Ramos (cell line): ENCODE measurements around the gene TRAPPC14.

Source experiments
- in situ Hi-C: fragments of 300-500 bp; cut with MboI; formaldehyde crosslinking; loops from one replicate; pipeline ENCODE4 v1.14.3; 2022; ENCODE audit warnings: low sequenced_read_pairs; ENCODE audit not compliant: unreplicated experiment

The TRAPPC14 gene

DNA sequence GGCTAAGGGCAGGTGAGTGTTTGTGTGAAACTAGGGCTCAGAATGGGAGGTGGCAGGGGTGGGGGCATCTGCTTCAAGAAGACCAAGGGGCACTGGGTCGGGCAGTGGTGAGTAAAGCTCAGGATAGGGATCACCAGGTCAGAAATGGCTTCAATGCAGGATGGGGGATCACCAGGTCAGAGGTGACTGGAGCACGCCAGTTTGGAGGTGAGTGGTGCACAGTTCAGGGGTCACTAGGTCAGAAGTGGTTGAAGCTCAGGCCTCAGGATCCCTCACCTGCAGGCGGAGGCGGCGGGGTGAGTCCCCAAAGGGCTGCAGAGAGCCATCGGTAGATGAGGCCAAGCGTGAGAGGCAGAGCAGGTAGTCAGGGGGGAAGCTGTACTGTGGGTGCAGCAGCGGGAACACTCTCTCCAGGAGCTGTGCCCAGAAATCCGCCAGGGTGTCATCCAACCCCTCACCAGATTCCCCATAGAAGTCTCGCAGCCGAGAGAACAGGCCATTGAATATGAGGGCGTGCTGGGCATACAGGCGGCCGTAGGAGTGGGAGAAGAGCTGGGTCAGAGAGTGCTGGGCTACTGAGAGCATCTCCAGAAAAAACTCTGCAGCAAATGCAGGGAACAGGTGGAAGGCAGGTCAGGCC lies 16.9 kb upstream of the TRAPPC14 start:
- in situ Hi-C loops: loop anchor here (25.0 kb wide), 1 partner anchor 1687 kb away; no protein-coding TSS in a partner anchor

DNA sequence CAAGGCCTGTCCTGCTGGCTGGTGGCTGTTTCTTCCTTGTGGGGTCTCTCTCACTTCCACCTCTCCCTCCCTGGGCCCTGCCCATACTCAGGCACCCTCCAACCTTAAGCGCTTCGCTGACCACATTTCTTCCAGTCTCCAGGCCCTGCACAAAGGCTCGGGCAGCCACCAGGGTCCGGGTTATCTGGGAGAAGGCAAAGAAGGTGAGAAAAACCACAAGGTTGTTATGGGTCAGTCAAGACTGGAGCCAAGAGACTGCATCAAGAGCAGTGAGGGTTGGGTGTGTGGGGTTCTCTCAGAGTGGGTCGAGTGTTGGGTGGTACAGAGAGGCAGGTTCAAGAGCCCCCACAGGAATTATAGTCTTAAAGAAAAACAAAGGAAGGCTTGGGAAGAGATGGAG lies 16.1 kb upstream of the TRAPPC14 start:
- in situ Hi-C loops: no loop called here

DNA sequence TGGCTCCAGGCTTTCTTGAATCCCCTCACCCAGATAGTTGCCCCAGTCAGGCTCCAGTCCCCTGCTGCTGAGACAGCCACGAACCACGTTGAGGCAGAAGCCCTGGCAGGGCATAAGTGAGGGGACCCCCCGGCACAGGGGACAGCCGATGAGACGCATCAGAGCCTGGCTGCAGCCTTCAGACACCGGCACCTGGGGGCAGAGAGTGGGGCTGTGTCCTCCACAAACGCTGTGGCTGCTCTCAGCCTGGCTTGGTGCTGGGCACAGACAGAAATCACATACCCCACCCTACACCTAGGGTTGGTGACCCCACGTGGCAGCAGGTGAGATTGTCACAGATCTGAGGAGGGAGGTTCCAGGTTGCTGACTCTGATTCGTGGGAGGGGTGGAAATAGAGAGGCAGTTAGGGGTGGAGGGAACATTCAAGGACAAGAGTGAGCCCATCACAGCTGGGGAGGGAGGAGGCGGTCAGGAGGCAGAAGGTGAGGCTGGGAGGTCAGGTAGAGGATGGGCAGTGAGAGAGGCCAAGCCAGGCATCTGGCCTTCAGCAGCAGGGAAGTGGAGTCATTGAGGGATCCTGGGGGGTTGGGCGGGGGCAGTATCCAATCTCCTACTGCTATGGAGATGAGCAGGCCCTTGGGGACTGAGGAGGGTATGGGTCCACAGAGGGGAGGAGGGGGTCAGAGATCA lies 15.4 kb upstream of the TRAPPC14 start:
- in situ Hi-C loops: no loop called here

DNA sequence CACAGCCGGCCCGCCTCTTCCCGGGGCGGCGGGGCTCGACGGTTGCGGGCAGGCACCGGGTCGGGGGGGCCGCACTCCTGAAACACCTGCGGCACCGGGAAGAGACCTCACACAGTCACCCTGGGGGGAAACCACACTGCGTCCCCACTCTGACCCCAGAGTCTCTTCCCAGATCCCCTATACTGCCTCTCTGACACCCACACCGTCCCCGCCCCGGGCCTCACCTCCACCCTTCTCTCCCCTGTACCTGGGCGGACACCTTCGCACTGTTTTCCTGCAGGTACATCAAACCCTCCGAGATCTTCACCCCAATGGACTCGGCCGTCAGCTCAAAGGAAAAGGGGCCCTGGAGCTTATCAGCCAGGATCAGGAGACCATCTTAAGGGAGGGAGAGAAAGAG lies 13.3 kb upstream of the TRAPPC14 start:
- in situ Hi-C loops: no loop called here

DNA sequence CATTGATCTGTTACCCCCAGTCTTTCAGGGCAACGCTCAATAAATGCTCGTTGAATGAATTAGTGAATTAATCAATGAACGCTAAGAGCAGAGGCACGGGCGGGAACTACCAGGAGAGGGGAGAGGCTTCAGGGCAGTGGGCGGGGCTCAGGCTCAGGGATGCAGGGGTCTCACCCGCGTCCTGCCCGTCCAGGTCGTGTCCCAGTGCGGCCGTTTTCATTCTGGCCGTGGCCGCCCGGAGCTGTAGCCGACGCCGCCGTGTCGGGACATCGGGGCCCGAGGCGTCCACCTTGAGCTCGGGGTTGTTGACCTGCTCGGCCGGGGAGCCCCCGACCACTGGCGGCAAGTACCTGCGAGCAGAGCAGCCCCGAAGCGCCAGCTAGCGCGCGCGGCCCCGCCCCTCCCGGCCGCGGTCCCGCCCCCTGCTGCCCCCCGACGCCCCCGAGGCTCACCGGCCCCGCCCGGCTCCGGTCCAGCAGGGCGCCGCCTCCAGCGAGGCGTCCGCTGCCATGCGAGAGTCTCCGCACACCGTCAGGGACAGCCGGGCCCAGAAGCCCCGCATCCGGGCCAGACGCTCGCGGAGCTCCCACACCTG lies 12.7 kb upstream of the TRAPPC14 start:
- in situ Hi-C loops: no loop called here

DNA sequence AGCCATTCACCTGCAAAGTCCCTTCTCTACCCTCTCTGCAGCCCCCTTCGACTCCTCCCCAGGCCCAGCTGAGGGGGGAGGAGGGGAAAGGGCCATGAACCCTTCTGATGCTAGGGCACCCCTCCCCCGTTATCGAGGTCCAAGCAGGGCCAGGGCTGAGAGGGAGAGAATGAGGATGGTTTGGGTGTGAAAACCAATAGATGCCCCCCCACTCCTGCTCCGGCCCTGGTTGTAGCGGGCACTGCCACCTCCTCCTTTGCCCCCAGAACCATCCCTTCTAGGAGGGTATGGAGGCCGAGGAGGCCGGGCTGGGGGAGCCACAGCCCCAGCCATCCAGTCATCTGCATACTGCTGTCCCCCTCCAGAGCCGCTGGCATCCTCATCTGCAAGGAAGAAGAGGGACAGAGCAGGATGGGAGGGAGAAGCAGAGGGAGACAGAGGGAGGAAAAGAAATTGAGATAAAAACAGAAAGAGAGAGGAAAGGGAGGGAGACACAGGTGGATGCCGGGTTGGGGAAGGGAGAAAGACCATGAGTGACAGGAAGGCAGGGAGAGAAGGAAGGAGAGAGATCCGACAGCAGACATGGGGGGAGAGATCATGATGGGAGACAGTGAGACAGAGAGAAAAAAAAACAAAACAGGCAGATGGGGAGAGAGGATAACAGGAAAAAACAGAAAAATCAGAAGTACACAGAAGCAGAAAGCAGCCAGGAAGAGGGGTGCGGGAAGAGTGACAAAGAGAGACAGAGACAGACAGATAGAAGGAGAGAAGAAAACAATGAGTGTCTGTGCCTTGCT lies 11.8 kb upstream of the TRAPPC14 start:
- in situ Hi-C loops: no loop called here

DNA sequence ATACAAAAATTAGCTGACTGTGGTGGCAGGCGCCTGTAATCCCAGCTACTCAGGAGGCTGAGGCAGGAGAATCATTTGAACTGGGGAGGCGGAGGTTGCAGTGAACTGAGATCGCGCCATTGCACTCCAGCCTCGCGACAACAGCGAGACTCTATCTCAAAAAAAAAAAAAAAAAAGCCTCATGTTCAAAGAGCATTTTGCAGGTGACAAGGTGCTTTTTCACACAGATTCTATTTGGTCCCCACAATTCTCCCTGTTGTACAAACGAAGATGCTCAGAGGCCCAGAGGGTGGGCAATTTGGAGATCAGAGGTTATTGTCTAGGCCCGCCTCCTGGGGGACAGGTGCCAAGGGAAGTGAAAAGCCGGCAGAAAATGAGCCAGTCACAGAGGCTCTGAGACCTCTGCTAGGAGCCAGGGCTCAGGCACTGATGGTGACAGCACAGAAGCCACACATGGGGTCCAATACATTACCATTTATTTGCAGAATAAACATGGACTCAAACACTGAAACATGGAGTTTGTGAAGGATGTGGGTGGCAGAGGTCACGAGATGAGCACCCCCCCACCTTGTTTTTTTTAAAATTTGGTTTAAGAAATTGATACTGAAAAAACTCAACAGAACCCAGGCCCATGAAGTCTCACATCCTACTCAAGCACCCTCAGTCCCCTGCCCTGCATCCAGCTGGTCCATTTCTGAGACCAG lies 10.8 kb upstream of the TRAPPC14 start:
- in situ Hi-C loops: no loop called here

DNA sequence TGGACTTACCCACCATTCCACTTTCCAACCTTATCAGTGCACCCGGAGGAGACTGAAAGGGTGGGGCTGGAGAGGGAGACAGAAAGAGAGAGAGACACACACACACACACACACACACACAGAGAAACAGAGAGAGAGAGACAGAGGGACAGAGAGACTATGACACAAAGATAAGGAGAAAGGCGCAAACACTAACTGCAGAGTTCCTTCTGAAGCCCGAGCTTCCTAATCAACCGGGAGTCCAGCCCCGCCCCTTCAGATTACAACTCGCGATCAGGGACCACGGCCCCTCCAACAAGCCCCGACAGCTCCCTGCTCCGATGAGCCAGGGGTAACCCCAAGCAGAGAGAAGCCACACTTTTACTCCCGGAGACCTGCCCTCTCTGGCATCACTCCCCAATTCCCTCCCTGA lies 9.4 kb upstream of the TRAPPC14 start:
- in situ Hi-C loops: no loop called here

DNA sequence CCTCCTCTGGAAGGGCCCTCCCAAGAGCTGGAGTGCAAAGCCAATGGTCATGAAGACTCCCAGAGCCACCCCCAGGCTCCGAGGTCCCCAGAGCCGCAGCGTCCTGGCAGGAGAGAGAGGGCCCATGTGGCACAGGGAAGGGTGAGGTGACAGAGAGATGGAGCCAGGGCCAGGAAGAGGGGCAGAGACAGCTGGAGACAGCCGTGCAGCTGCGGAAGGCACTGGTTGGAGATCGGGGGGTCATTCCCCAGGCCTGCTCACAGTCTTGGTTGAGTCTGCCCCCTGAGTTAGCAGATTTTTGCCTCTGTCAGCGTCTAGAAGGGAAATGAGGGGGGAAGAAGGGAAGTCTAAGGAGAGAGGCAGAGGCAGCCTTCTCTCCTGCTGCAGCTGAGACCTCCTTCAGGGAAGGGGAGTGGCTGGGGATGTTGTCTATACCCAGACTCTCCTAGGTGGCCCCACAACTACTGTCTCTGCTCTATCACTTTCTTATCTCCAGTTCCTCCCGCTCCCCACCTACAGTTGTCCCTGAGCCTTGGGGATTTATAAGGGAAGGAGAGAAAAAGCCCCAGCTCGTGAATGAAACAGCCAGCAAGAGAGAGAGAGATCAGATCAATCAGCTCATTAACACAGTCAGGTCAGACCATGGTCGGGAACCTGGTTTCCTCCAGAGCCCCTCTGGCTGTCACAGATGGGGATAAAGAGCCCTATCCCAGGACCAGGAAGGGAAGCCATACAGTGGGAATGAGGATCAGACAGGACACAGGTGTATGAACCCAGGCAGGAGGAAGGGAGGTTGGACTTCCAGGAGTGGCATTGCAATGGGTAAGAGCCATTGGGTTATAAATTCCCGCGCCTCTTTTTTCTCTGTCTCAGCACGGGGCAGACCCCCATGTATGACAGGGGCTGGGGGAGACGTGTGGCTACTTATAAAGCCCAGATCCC lies 8.7 kb upstream of the TRAPPC14 start:
- in situ Hi-C loops: no loop called here

DNA sequence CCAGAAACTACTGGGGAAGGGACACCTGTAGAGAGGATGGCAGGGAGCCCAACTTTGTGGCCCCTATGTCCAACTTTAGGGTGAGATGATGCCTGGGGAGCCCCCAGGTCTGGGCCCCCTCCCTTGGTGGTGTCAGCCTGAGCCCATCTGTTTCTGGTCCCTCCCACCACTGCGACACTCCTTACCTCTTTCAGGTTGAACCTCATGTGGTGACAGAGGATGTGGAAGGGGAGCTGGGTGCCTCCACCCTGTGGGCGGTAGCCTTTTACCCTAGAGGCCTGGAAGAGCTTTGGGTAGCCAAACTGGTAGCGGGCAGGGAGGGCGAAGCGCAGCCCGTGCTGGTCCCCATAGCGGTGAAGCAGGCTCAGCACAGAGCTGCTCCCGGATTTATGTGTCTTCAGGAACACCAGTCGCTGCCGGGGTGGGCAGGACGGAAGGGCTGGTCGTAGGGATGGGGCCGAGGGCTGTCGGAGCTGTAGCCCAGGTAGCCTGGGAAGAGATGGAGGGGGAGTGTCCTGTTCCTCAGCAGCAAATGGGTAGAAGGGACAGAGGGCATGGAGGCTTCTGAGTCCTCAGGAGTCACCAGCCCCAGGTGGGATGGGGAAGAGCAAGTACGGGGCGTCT lies 7.9 kb upstream of the TRAPPC14 start:
- in situ Hi-C loops: no loop called here

DNA sequence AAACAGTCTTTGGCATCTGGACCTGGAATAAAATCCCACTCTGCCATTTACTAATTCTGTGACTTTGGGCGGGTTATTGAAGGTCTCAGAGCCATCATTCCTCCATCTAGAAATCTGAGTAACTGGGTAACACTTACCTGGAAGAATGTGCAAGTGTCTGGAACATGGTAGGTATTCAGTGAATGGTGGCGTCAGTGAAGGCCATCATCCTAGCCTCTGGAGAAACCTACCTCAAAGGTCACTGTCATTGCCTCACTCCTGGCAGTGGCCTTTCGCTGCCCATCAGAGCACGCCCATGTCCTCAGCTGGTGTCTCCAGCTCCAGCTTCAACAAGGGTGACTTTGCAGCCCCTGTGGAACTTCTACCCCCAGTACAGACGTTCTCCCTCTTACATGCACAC lies 5.3 kb upstream of the TRAPPC14 start:
- in situ Hi-C loops: no loop called here

DNA sequence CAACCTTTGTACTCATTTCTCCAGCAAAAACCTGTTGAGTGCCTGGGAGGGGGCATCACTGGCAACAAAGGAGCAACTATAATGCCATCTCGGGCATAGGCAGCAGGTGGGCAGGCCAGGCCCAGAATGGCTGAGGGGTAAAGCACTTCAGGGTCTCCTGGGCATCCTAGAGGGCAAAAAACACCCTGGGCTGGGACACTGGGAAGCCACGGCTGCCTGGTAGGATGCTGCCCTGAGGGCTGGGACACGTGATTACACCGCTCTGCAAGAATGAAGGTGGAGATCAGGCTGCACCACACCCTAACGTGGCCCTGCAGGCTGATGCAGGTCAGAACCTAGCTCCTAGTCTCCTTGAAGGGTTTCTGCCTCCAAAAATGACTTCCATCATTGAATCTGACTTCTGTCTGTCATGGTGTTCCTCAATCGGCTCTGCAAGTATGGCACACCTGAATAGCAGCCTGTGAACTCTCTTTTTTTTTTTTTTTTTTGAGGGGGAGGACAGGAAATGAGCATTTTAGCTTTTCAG lies 4.5 kb upstream of the TRAPPC14 start:
- in situ Hi-C loops: no loop called here

DNA sequence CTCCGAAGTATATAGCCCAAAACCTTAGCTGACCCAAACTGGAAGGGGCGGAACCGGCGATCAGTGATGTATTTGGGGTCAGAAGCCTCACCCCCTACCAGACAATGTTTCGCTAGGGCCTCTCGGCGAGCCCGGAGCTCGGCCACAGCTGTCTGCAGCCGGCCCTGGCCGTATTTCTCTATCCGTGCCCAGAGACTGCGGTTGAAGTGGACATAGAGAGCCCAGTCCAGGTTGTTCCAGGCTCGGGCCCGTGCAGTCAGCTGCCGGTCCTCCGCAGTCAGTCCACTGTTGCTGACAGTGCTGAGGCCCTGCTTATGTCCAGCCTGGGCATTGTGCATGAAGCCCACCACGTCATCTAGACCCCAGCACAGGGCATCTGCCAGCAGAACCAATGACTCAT lies 1.5 kb upstream of the TRAPPC14 start:
- in situ Hi-C loops: no loop called here

DNA sequence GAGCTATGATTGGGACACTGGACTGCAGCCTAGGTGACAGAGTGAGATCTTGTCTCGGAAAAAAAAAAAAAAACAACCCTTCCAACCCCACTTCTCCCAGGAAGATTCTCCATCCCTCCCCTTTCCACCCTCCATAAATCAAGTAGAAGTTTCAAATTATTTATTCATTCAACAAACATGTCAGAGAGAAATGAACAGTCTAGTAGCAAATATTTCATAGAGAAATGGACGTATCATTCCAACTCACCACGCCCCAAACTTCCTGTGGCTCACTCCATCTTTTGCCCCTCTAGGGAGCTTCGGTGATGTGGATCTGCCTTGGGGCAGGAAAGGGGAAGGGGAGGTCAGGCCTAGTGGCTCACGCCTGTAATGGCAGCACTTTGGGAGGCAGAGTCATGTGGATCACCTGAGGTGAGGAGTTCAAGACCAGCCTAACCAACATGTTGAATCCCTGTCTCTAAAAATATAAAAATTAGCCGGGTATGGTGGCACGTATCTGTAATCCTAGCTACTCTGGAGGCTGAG lies 638 bp upstream of the TRAPPC14 start:
- in situ Hi-C loops: no loop called here

DNA sequence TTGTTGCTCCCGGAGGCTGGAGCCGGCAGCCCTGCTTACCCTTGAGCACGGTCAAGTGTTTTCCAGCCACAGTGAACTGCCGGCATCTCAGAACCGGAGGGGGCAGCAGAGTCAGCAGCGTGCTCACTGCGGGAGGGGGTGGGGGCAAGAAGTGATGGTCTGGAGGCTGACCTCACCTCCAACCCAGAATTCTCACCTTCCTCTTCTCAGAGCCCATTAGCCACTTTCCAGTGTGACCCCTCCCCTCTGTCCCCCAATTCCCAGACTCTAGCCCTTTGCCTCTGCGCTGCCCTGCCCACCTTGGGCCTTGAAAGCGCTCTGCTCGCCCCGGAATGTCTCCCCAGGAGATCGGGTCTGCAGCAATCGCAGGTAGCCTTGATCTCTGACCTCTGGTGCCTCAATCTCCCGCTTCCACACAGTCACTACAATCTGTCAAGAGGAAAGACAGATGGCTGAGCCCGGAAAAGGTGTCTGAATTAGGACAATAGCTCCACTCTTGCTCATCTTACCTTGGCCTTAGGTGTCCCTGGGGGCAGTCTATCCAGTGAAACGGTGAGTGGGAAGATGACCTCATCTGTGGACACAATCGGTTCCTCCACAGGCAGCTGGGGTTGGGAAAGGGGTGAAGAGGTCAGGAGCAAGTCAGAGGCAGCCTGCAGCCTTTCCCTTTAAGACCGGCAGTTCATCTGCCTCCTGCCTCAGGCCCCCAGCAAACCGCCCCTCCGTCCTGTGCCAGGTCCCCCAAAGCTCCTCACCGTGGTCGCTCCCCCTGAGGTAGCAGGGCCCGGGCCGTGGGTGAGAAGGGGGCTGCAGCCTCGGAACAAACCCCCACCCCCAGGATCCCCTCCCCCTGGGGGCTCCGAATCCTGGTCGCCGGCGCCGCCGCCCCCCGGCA lies 942 bp downstream of the TRAPPC14 start:
- in situ Hi-C loops: no loop called here

DNA sequence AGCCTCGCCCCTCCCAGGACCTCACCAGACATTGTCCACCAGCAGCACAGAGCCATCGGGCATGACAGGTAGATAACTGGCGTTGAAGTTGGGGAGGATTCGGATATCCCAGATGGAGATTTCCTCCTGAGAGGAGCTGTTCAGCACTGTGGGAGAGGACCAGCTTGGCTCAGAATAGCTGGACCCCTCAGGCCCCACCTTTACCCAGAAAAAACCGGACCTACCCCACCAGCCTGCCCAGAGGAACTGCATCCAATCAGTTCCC lies 1.5 kb downstream of the TRAPPC14 start:
- in situ Hi-C loops: no loop called here

DNA sequence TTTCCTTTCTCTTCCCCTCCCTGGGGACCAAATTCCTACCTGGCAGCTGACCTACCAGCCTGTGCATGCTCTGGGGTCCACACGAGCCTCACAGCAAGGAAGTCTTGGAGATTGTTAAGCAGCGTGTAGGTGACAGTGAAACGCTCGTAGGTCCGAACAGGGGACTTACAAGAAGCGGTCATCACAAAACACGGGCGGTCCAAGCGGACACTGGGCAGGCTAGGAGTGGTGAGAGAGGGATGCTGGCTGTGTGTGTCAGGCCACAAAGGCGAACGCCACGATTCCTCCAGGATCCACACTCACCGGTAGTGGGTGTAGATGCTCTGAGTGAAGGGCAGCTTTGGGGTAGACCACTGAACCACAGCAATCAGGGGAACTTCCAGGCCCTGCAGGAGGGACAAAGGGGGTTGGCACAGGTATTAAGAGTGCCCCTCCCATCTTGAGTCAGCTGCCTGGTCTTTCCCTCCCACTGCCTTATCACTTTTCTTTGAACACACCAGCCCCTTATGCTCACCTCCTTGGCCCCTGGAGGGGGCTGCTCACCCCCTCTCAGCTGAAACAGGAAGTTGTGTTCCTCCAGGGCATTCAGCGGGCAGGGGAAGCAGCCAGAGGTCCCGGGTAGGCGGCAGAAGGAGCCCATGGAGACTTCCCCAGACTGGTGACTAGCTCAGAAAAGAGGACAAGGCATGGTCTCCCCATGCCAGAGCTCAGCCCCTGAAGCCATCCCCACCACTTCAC lies 2.0 kb downstream of the TRAPPC14 start:
- in situ Hi-C loops: no loop called here
